GM12878 (cell line): ENCODE measurements around the gene CXCL1. TPM values are rescaled to one million over a fixed set of nuclear protein-coding genes. Genes with fewer than 3 reads are reported as not detected.
A peak's percentile ranks its signal among the peaks of the same experiment; 100 is the strongest.

ENCODE experiments used
- ATAC-seq: fragments of 200-7000 bp; cut with Tn5 transposase; 3 replicates; pipeline ENCODE4 v1.9.1; 2020; ENCODE audit warnings: mild to moderate bottlenecking, moderate library complexity
- BruUV-seq: library from RNA; stranded (reverse); fragments of 400-500 nt; replicated peaks from 2 replicates; lab custom pipeline; 2021; lab: Mats Ljungman, UMichigan
- CTCF ChIA-PET: fragments of 300-600 bp; sonication (Branson Sonifier 250); formaldehyde crosslinking; extraction: SDS; loops from one replicate; lab custom pipeline; 2021; ENCODE audit warnings: inconsistent platforms; lab: Yijun Ruan, JAX
- POLR2A ChIA-PET: fragments of 350-600 bp; formaldehyde crosslinking; extraction: SDS; loops from one replicate; lab custom pipeline; 2021; ENCODE audit warnings: inconsistent platforms; lab: Charles Lee
- RAD21 ChIA-PET: fragments of 300-600 bp; sonication (Branson Sonifier 250); formaldehyde crosslinking; loops from one replicate; lab custom pipeline; 2023; ENCODE audit warnings: antibody characterized with exemption; ENCODE audit not compliant: unreplicated experiment; lab: Charles Lee
- SMC1A ChIA-PET: fragments of 300-600 bp; sonication (Branson Sonifier 250); formaldehyde crosslinking; loops from one replicate; lab custom pipeline; 2023; ENCODE audit not compliant: unreplicated experiment, uncharacterized antibody; lab: Charles Lee
- DNase-seq: peaks from one replicate; pipeline ENCODE4 v3.0.0-alpha.2; 2011; ENCODE audit warnings: low read depth, low spot score
- FAIRE-seq: peaks from 3 replicates; lab custom pipeline; 2011; peaks lifted over from hg19 to GRCh38; lab: Jason Lieb, UNC
- H2AFZ ChIP-seq: 2 replicates; pipeline ENCODE4 v1.6.0; 2011; ENCODE audit warnings: low read depth, low read length, control low read depth; ENCODE audit not compliant: control insufficient read depth
- H3K27ac ChIP-seq: 2 replicates; pipeline ENCODE4 v1.5.1; 2011; ENCODE audit warnings: control low read depth; ENCODE audit not compliant: control insufficient read depth, insufficient read depth
- H3K27me3 ChIP-seq, 2 experiments: replicated peaks in 1 of 2; 2 replicates each; pipeline versions ENCODE4 v1.6.0 to v1.6.1; 2011; ENCODE audit warnings: low read length in 1 of 2; ENCODE audit not compliant: control insufficient read depth in 2 of 2, insufficient read depth in 2 of 2
- H3K36me3 ChIP-seq, 2 experiments: 2 replicates each; pipeline ENCODE4 v1.5.1; 2011; ENCODE audit warnings: low read length in 1 of 2; ENCODE audit not compliant: control insufficient read depth in 2 of 2, insufficient read depth in 2 of 2
- H3K4me1 ChIP-seq: 2 replicates; pipeline ENCODE4 v1.6.1; 2011; ENCODE audit warnings: mild to moderate bottlenecking, low read length, moderate library complexity, mixed read lengths; ENCODE audit not compliant: control insufficient read depth, insufficient read depth
- H3K4me2 ChIP-seq: 2 replicates; pipeline ENCODE4 v1.6.0; 2011; ENCODE audit warnings: control low read depth; ENCODE audit not compliant: control insufficient read depth, insufficient read depth
- H3K4me3 ChIP-seq: fragments of 200-600 bp; sonication (generic); 2 replicates; pipeline ENCODE4 v1.5.1; 2016
- H3K79me2 ChIP-seq: 2 replicates; pipeline ENCODE4 v1.6.0; 2011; ENCODE audit warnings: low read length; ENCODE audit not compliant: control insufficient read depth, insufficient read depth
- H3K9ac ChIP-seq: 2 replicates; pipeline ENCODE4 v1.8.0; 2011; ENCODE audit warnings: low read length, control low read depth, mixed read lengths; ENCODE audit not compliant: control insufficient read depth, insufficient read depth
- H3K9me3 ChIP-seq: replicated peaks from 3 replicates; pipeline ENCODE4 v1.5.1; 2011; ENCODE audit warnings: mild to moderate bottlenecking, low read length; ENCODE audit not compliant: control insufficient read depth, insufficient read depth
- H4K20me1 ChIP-seq: 2 replicates; pipeline ENCODE4 v1.6.0; 2011; ENCODE audit not compliant: control insufficient read depth, insufficient read depth
- CBX5 ChIP-seq: sonication (generic); IDR thresholded peaks from 2 replicates; pipeline ENCODE4 v1.6.1; 2016; ENCODE audit warnings: low read depth, moderate library complexity, mild to moderate bottlenecking, inconsistent platforms
- CEBPB ChIP-seq, 2 experiments: fragments of 150-350 bp in 1 of 2; IDR thresholded peaks; 2 replicates each; pipeline ENCODE4 v1.6.1; 2012 to 2014; ENCODE audit warnings: low read depth in 2 of 2, low read length in 2 of 2, borderline replicate concordance in 1 of 2, inconsistent platforms in 1 of 2
- CHD1 ChIP-seq: IDR thresholded peaks from 2 replicates; pipeline ENCODE4 v1.6.1; 2012; ENCODE audit warnings: low read depth, low read length, improper control_type of control experiment
- EED ChIP-seq: sonication (generic); IDR thresholded peaks from 2 replicates; pipeline ENCODE4 v1.6.1; 2016; ENCODE audit warnings: antibody characterized with exemption, low read depth
- EP300 ChIP-seq, 2 experiments: fragments of 150-350 bp in 1 of 2; IDR thresholded peaks; 2 replicates each; pipeline ENCODE4 v1.6.1; 2011 to 2012; ENCODE audit warnings: low read depth in 2 of 2, low read length in 2 of 2, borderline replicate concordance in 1 of 2, improper control_type of control experiment in 1 of 2, inconsistent platforms in 1 of 2; ENCODE audit not compliant: control insufficient read depth in 1 of 2
- FOS ChIP-seq: IDR thresholded peaks from 3 replicates; pipeline ENCODE4 v1.6.1; 2011; ENCODE audit warnings: borderline replicate concordance; ENCODE audit not compliant: insufficient read length; ENCODE audit errors: extremely low read depth
- FOXK2 ChIP-seq: fragments of 450-650 bp; IDR thresholded peaks from 2 replicates; pipeline ENCODE4 v1.6.1; 2017; ENCODE audit warnings: mild to moderate bottlenecking, moderate library complexity
- JUNB ChIP-seq: IDR thresholded peaks from 2 replicates; pipeline ENCODE4 v1.6.1; 2016; ENCODE audit warnings: antibody characterized with exemption, mild to moderate bottlenecking
- NFYA ChIP-seq: IDR thresholded peaks from 2 replicates; pipeline ENCODE4 v1.6.1; 2011; ENCODE audit warnings: low read depth, mild to moderate bottlenecking, low read length, improper control_type of control experiment, borderline replicate concordance
- NRF1 ChIP-seq: conservative IDR thresholded peaks from 2 replicates; pipeline ENCODE4 v1.6.1; 2011; ENCODE audit warnings: mild to moderate bottlenecking, low read depth, low read length, improper control_type of control experiment
- RCOR1 ChIP-seq: conservative IDR thresholded peaks from 2 replicates; pipeline ENCODE4 v1.6.1; 2012; ENCODE audit warnings: low read depth, low read length, improper control_type of control experiment
- SMAD1 ChIP-seq: fragments of 450-650 bp; IDR thresholded peaks from 2 replicates; pipeline ENCODE4 v1.6.1; 2018; ENCODE audit warnings: mild to moderate bottlenecking, low read depth; ENCODE audit not compliant: partially characterized antibody
- SPI1 ChIP-seq: IDR thresholded peaks from 2 replicates; pipeline ENCODE4 v1.6.1; 2011; ENCODE audit warnings: low read depth, mild to moderate bottlenecking, low read length, moderate library complexity, borderline replicate concordance; ENCODE audit not compliant: insufficient read depth
- STAT3 ChIP-seq: IDR thresholded peaks from 2 replicates; pipeline ENCODE4 v1.6.1; 2011; ENCODE audit warnings: low read depth, low read length, improper control_type of control experiment
- ZSCAN29 ChIP-seq: fragments of 450-650 bp; IDR thresholded peaks from 2 replicates; pipeline ENCODE4 v1.6.1; 2017; ENCODE audit warnings: mild to moderate bottlenecking, moderate library complexity
- ZZZ3 ChIP-seq: IDR thresholded peaks from 2 replicates; pipeline ENCODE4 v1.6.1; 2011; ENCODE audit warnings: low read depth; ENCODE audit not compliant: control insufficient read depth, insufficient read length
- WGBS: methylation state at CpG from one replicate; pipeline ENCODE4 v1.1.6; 2016; ENCODE audit warnings: low lambda C conversion rate; ENCODE audit not compliant: insufficient replicate concordance, insufficient coverage; ENCODE audit errors: missing lambda C conversion rate; 5-methylcytosine and 5-hydroxymethylcytosine counted together
- in situ Hi-C: fragments of 300-500 bp; cut with MboI; formaldehyde crosslinking; loops from 9 replicates; pipeline ENCODE4 v1.14.3; 2018; ENCODE audit warnings: mixed read lengths
- intact Hi-C: fragments of 100-400 bp; cut with micrococcal nuclease; formaldehyde crosslinking; loops from one replicate; pipeline ENCODE4 v1.14.2; 2022; ENCODE audit not compliant: unreplicated experiment
- polyA plus RNA-seq, 11 experiments: library from polyadenylated mRNA; depleted of rRNA in 4 of 11; unstranded in 6 of 11; stranded (reverse) in 5 of 11; fragments of >200 nt; fragmentation: Nextera tagmentation in 4 of 11; fragmentation: Illumina TruSeq in 1 of 11; extraction: Ambion mirVana in 4 of 11; extraction: Trizol in 1 of 11; gene quantifications; 1 replicate in 1 of 11; 2 replicates in 10 of 11; pipeline versions ENCODE4 v1.2.1 to v1.2.3, GENCODE V29; 2011 to 2016; ENCODE audit warnings: inconsistent platforms in 2 of 11, missing spikeins in 2 of 11, low read depth in 1 of 11
- total RNA-seq, 4 experiments: library from RNA; depleted of rRNA in 3 of 4; stranded (reverse); fragments of >200 nt in 3 of 4; fragmentation: Illumina TruSeq in 1 of 4; extraction: Trizol in 1 of 4; gene quantifications; 2 replicates each; pipeline versions ENCODE4 v1.2.1 to v1.2.3, GENCODE V29; 2013 to 2021
- TF ChIP-seq, protein P1 (sequence below): IDR thresholded peaks from 2 replicates; pipeline ENCODE4 v1.6.1; 2012; ENCODE audit warnings: mild to moderate bottlenecking, low read depth, low read length
- TF ChIP-seq, protein P2 (sequence below): IDR thresholded peaks from 2 replicates; pipeline ENCODE4 v1.6.1; 2011; ENCODE audit warnings: mild to moderate bottlenecking, low read depth, low read length, moderate library complexity; ENCODE audit not compliant: insufficient replicate concordance
- TF ChIP-seq, protein P3 (sequence below): IDR thresholded peaks from 2 replicates; pipeline ENCODE4 v1.6.1; 2012; ENCODE audit warnings: low read depth, low read length, improper control_type of control experiment

CXCL1 gene
- total and polyA plus RNA-seq, 10 of the 15 experiments (the other 5 are each of a cell fraction or from before 2014, with no cell fraction given), result not detected

DNA sequence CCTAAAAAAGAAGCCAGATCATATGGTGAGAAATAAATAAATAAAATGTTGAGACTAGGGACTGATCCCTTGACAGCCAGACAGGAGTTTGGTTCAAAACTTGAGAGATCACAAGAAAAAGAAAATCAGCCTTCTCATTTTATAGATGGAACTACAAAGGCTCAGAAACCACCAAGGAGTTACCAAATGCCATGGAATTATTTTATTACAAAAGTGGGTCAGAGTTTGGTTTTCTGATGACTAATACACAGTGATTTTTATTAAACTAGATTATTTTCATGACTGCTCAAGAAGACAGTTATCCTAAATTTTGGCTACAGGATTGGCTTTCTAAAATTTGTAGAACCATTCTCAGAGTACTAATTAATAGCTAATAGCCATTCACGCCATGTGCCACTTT lies 6.2 kb downstream of the CXCL1 start (continued):
- TF ChIP-seq, protein P1, sequence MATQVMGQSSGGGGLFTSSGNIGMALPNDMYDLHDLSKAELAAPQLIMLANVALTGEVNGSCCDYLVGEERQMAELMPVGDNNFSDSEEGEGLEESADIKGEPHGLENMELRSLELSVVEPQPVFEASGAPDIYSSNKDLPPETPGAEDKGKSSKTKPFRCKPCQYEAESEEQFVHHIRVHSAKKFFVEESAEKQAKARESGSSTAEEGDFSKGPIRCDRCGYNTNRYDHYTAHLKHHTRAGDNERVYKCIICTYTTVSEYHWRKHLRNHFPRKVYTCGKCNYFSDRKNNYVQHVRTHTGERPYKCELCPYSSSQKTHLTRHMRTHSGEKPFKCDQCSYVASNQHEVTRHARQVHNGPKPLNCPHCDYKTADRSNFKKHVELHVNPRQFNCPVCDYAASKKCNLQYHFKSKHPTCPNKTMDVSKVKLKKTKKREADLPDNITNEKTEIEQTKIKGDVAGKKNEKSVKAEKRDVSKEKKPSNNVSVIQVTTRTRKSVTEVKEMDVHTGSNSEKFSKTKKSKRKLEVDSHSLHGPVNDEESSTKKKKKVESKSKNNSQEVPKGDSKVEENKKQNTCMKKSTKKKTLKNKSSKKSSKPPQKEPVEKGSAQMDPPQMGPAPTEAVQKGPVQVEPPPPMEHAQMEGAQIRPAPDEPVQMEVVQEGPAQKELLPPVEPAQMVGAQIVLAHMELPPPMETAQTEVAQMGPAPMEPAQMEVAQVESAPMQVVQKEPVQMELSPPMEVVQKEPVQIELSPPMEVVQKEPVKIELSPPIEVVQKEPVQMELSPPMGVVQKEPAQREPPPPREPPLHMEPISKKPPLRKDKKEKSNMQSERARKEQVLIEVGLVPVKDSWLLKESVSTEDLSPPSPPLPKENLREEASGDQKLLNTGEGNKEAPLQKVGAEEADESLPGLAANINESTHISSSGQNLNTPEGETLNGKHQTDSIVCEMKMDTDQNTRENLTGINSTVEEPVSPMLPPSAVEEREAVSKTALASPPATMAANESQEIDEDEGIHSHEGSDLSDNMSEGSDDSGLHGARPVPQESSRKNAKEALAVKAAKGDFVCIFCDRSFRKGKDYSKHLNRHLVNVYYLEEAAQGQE, result no peak
- TF ChIP-seq SMAD1, result no peak
- TF ChIP-seq JUNB, result no peak
- TF ChIP-seq NRF1, result no peak

DNA sequence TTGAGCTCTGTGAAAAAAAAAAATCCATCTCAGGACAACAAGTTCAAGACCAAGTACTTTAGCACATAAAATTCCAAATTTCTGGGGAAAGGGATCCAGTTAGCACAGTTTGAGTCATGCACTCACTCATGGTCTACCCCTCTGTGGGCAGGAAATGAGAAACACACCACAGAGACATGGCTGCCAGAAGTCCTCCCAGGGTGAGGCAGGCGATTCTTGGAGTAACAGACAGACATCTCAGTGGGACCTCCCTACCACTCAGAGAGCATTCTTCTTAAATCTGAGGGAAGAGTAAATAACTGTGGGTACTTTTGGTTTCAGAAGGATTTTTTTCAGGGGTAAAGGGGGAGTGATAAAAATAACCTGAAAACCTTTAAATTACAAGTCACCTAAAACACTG lies 14.1 kb downstream of the CXCL1 start:
- H3K4me3 ChIP-seq, result no peak overlapping the region
- no peaks in the 10 kb centered on the region for H3K4me1 ChIP-seq
- H4K20me1 ChIP-seq, result no peaks in the 10 kb centered on the region
- no peak for FAIRE-seq
- H3K79me2 ChIP-seq, result no peaks in the 10 kb centered on the region
- intact Hi-C loops, result no loop called here
- no peaks in the 10 kb centered on the region for H3K9me3 ChIP-seq
- H3K27ac ChIP-seq, result no peak overlapping the region
- in situ Hi-C loops, result no loop called here
- ChIA-PET SMC1A (interaction anchor here (1.0 to 1.2 kb wide), 2 partner anchors 24 to 215 kb away, joined by 3 read pairs; no protein-coding TSS in a partner anchor), CTCF (no interaction called here), RAD21 (no interaction called here), POLR2A (interaction anchor here (0.6 kb wide), 1 partner anchor 418 kb away, joined by 3 read pairs; no protein-coding TSS in a partner anchor)
- 0% methylated on average over 1 of the region's 1 CpG for whole genome bisulfite sequencing
- no peak overlapping the region for H3K4me2 ChIP-seq
- no TSS peak for BruUV-seq
- ATAC-seq, result 0 out of 3 replicates have a peak, but pooled peaks have one; percentile 27
- no peaks in the 10 kb centered on the region for H3K36me3 ChIP-seq
- no peak overlapping the region for H3K9ac ChIP-seq
- H2AFZ ChIP-seq, result no peak overlapping the region
- no peaks in the 10 kb centered on the region for H3K27me3 ChIP-seq
- no peak for DNase-seq
- no peak for TF ChIP-seq CBX5
- TF ChIP-seq SPI1, result no peak
- TF ChIP-seq, protein P2, sequence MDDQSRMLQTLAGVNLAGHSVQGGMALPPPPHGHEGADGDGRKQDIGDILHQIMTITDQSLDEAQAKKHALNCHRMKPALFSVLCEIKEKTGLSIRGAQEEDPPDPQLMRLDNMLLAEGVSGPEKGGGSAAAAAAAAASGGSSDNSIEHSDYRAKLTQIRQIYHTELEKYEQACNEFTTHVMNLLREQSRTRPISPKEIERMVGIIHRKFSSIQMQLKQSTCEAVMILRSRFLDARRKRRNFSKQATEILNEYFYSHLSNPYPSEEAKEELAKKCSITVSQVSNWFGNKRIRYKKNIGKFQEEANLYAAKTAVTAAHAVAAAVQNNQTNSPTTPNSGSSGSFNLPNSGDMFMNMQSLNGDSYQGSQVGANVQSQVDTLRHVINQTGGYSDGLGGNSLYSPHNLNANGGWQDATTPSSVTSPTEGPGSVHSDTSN, result no peak
- no peak for TF ChIP-seq EP300 (IDR thresholded peaks at IDR 0.05; ENCODE audit: borderline replicate concordance in 1 of 2, control insufficient read depth in 1 of 2, low read depth in 2 of 2, low read length in 2 of 2)
- TF ChIP-seq FOS, result no peak
- TF ChIP-seq FOXK2, result no peak
- no peak for TF ChIP-seq RCOR1
- TF ChIP-seq ZSCAN29, result no peak
- no peak for TF ChIP-seq EED
- TF ChIP-seq, protein P3, sequence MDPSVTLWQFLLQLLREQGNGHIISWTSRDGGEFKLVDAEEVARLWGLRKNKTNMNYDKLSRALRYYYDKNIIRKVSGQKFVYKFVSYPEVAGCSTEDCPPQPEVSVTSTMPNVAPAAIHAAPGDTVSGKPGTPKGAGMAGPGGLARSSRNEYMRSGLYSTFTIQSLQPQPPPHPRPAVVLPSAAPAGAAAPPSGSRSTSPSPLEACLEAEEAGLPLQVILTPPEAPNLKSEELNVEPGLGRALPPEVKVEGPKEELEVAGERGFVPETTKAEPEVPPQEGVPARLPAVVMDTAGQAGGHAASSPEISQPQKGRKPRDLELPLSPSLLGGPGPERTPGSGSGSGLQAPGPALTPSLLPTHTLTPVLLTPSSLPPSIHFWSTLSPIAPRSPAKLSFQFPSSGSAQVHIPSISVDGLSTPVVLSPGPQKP, result no peak
- TF ChIP-seq NFYA, result no peak
- no peak for TF ChIP-seq CHD1
- TF ChIP-seq CEBPB (IDR thresholded peaks at IDR 0.05; ENCODE audit: borderline replicate concordance in 1 of 2, low read depth in 2 of 2, low read length in 2 of 2), result no peak
- TF ChIP-seq STAT3, result no peak
- TF ChIP-seq ZZZ3, result no peak
